ENCODE results near the gene MYL11.

The MYL11 gene

DNA sequence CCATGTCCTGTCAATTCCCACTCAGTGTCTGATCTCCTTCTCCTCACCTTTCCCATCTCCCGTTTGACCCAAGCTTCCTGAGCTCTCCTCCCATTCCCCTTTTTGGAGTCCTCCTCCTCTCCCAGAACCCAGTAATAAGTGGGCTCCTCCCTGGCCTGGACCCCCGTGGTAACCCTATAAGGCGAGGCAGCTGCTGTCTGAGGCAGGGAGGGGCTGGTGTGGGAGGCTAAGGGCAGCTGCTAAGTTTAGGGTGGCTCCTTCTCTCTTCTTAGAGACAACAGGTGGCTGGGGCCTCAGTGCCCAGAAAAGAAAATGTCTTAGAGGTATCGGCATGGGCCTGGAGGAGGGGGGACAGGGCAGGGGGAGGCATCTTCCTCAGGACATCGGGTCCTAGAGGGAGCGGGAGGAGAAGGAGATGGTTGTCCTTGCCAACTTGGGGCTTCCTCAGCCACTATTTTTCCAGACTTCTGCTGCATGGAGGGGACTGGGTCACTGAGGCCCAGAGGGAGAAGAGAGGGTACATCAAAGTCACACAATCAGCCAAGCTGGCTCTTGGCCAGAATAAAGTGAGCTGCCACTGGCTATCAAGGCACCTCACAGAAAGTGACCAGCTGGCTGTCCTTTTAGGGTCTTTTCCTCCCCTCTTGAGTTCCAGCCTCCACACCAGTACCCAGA lies 2.4 kb upstream of the MYL11 start:
- no peak for DNase-seq (ENCODE audit: low read depth in 1 of 2, low spot score in 1 of 2)
- TF ChIP-seq, protein P1, sequence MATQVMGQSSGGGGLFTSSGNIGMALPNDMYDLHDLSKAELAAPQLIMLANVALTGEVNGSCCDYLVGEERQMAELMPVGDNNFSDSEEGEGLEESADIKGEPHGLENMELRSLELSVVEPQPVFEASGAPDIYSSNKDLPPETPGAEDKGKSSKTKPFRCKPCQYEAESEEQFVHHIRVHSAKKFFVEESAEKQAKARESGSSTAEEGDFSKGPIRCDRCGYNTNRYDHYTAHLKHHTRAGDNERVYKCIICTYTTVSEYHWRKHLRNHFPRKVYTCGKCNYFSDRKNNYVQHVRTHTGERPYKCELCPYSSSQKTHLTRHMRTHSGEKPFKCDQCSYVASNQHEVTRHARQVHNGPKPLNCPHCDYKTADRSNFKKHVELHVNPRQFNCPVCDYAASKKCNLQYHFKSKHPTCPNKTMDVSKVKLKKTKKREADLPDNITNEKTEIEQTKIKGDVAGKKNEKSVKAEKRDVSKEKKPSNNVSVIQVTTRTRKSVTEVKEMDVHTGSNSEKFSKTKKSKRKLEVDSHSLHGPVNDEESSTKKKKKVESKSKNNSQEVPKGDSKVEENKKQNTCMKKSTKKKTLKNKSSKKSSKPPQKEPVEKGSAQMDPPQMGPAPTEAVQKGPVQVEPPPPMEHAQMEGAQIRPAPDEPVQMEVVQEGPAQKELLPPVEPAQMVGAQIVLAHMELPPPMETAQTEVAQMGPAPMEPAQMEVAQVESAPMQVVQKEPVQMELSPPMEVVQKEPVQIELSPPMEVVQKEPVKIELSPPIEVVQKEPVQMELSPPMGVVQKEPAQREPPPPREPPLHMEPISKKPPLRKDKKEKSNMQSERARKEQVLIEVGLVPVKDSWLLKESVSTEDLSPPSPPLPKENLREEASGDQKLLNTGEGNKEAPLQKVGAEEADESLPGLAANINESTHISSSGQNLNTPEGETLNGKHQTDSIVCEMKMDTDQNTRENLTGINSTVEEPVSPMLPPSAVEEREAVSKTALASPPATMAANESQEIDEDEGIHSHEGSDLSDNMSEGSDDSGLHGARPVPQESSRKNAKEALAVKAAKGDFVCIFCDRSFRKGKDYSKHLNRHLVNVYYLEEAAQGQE (IDR thresholded peaks at IDR 0.05; ENCODE audit: insufficient replicate concordance, low read depth): no peak
- TF ChIP-seq POLR2AphosphoS5 (IDR thresholded peaks at IDR 0.05; ENCODE audit: low read depth): no peak
- H3K27ac ChIP-seq (replicated peaks): no peak overlapping the region
- H3K4me3 ChIP-seq (replicated peaks; ENCODE audit: insufficient read depth, low read length): no peak overlapping the region
- H3K27me3 ChIP-seq (ENCODE audit: insufficient read depth, poor library complexity, severe bottlenecking): no peaks in the 10 kb centered on the region

- Histone ChIP-seq H3K27me3 (ENCODE audit: insufficient read depth, poor library complexity, severe bottlenecking) (no peaks in the 10 kb centered on the region), H3K4me3 (replicated peaks; ENCODE audit: insufficient read depth, low read length) (no peak overlapping the region), H3K27ac (replicated peaks) (no peak overlapping the region)
- TF ChIP-seq CTCF (IDR thresholded peaks at IDR 0.05; ENCODE audit: insufficient read depth, low read length) (no peak), SPI1 (IDR thresholded peaks at IDR 0.05; ENCODE audit: borderline replicate concordance, low read depth) (no peak), GABPA (IDR thresholded peaks at IDR 0.05; ENCODE audit: low read depth) (no peak), POLR2AphosphoS5 (IDR thresholded peaks at IDR 0.05; ENCODE audit: low read depth) (no peak)
- TF ChIP-seq, protein P1 (IDR thresholded peaks at IDR 0.05; ENCODE audit: insufficient replicate concordance, low read depth): no peak
- DNase-seq (ENCODE audit: low read depth in 1 of 2, low spot score in 1 of 2): no peak
These were observed 1.9 kb upstream of the MYL11 start for GRCh38 chr16:30372725-30373124.

DNA sequence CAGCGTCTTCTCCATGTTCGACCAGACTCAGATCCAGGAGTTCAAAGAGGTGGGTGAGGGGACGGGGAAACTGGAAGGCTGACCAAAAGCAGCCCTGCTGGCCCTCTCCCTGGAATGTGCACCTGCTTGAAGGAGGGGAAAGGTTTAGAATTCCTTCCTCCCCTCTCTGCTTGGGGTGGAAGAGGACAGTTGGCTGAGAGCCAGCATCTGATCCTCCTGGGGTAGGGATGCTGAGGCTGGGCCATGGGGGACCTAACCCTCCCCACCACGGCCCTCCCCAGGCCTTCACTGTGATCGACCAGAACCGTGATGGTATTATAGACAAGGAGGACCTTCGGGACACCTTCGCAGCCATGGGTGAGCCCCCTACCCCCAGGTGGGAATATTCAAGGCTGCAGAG lies 1.3 kb downstream of the MYL11 start:
- Histone ChIP-seq H3K27me3 (ENCODE audit: insufficient read depth, poor library complexity, severe bottlenecking) (no peaks in the 10 kb centered on the region), H3K4me3 (replicated peaks; ENCODE audit: insufficient read depth, low read length) (no peak overlapping the region), H3K27ac (replicated peaks) (no peak overlapping the region)
- no peak for TF ChIP-seq CTCF (IDR thresholded peaks at IDR 0.05; ENCODE audit: insufficient read depth, low read length)
- TF ChIP-seq, protein P1 (IDR thresholded peaks at IDR 0.05; ENCODE audit: insufficient replicate concordance, low read depth): no peak
- TF ChIP-seq SPI1 (IDR thresholded peaks at IDR 0.05; ENCODE audit: borderline replicate concordance, low read depth): no peak
- TF ChIP-seq POLR2AphosphoS5 (IDR thresholded peaks at IDR 0.05; ENCODE audit: low read depth): no peak
- no peak for TF ChIP-seq GABPA (IDR thresholded peaks at IDR 0.05; ENCODE audit: low read depth)
- no peak for DNase-seq (ENCODE audit: low read depth in 1 of 2, low spot score in 1 of 2)
